ENCODE measurements around the gene SHROOM1. TPM values are rescaled to one million over a fixed set of nuclear protein-coding genes. Genes with fewer than 3 reads are reported as not detected.
A peak's percentile ranks its signal among the peaks of the same experiment; 100 is the strongest.

The SHROOM1 gene
- total RNA-seq, 1 experiment from 2014 or later: 24.5 TPM

GRCh38 chr5:132822650-132823480 lies 7.6 kb downstream of the SHROOM1 start:
- TF ChIP-seq CTCF (IDR thresholded peaks at IDR 0.05; ENCODE audit: unreplicated experiment): no peak
- no TSS peak for BruUV-seq (replicated peaks)
- intact Hi-C loops (cut with micrococcal nuclease; ENCODE audit: unreplicated experiment): loop anchor here (10.0 kb wide), 1 partner anchor 238 kb away; no protein-coding TSS in a partner anchor
- CTCF ChIA-PET: interaction anchor here (0.6 kb wide), 1 partner anchor 215 kb away, joined by 3 read pairs; no protein-coding TSS in a partner anchor
- Mint-ChIP-seq H3K4me3 (ENCODE audit: low read depth, unreplicated experiment) (no peak overlapping the region), H3K4me1 (ENCODE audit: low read depth, unreplicated experiment) (peaks cover 9% of the 10 kb centered on the region), H3K27ac (ENCODE audit: unreplicated experiment) (no peak overlapping the region), H3K9me3 (ENCODE audit: low read depth, unreplicated experiment) (no peaks in the 10 kb centered on the region), H3K27me3 (ENCODE audit: unreplicated experiment) (no peaks in the 10 kb centered on the region), H3K36me3 (ENCODE audit: insufficient read depth, unreplicated experiment) (peaks cover 13% of the 10 kb centered on the region)
- no peak for DNase-seq

GRCh38 chr5:132821791-132822190 lies 8.7 kb downstream of the SHROOM1 start:
- no peak for DNase-seq
- H3K4me3 Mint-ChIP-seq (ENCODE audit: low read depth, unreplicated experiment): no peak overlapping the region
- no peaks in the 10 kb centered on the region for H3K9me3 Mint-ChIP-seq (ENCODE audit: low read depth, unreplicated experiment)
- no peak for TF ChIP-seq CTCF (IDR thresholded peaks at IDR 0.05; ENCODE audit: unreplicated experiment)
- peaks cover 8% of the 10 kb centered on the region for H3K36me3 Mint-ChIP-seq (ENCODE audit: insufficient read depth, unreplicated experiment)
- CTCF ChIA-PET: interaction anchor here (4.9 kb wide), 1 partner anchor 14 kb away, joined by 91 read pairs; no protein-coding TSS in a partner anchor
- H3K4me1 Mint-ChIP-seq (ENCODE audit: low read depth, unreplicated experiment): peaks cover 9% of the 10 kb centered on the region
- intact Hi-C loops (cut with micrococcal nuclease; ENCODE audit: unreplicated experiment): loop anchor here (10.0 kb wide), 1 partner anchor 237 kb away; no protein-coding TSS in a partner anchor
- no peaks in the 10 kb centered on the region for H3K27me3 Mint-ChIP-seq (ENCODE audit: unreplicated experiment)
- no peak overlapping the region for H3K27ac Mint-ChIP-seq (ENCODE audit: unreplicated experiment)
- no TSS peak for BruUV-seq (replicated peaks)

- no peak overlapping the region for H3K27ac Mint-ChIP-seq (ENCODE audit: unreplicated experiment)
- H3K27me3 Mint-ChIP-seq (ENCODE audit: unreplicated experiment): no peaks in the 10 kb centered on the region
- H3K9me3 Mint-ChIP-seq (ENCODE audit: low read depth, unreplicated experiment): no peaks in the 10 kb centered on the region
- TF ChIP-seq CTCF (IDR thresholded peaks at IDR 0.05; ENCODE audit: unreplicated experiment): no peak
- peaks cover 8% of the 10 kb centered on the region for H3K36me3 Mint-ChIP-seq (ENCODE audit: insufficient read depth, unreplicated experiment)
- no peak for DNase-seq
- BruUV-seq (replicated peaks): no TSS peak
- intact Hi-C loops (cut with micrococcal nuclease; ENCODE audit: unreplicated experiment): loop anchor here (10.0 kb wide), 1 partner anchor 237 kb away; no protein-coding TSS in a partner anchor
- peaks cover 9% of the 10 kb centered on the region for H3K4me1 Mint-ChIP-seq (ENCODE audit: low read depth, unreplicated experiment)
- no peak overlapping the region for H3K4me3 Mint-ChIP-seq (ENCODE audit: low read depth, unreplicated experiment)
- CTCF ChIA-PET: interaction anchor here (1.8 to 4.9 kb wide), 4 partner anchors 13 to 74 kb away, joined by 10 to 91 read pairs (median 40); partner anchors contain the start of genes CCNI2 and SEPTIN8
These were observed 9.1 kb downstream of the SHROOM1 start for GRCh38 chr5:132821350-132821749.

GRCh38 chr5:132820162-132820754 lies 10.2 kb downstream of the SHROOM1 start:
- Mint-ChIP-seq H3K4me3 (ENCODE audit: low read depth, unreplicated experiment) (no peak overlapping the region), H3K27ac (ENCODE audit: unreplicated experiment) (no peak overlapping the region), H3K4me1 (ENCODE audit: low read depth, unreplicated experiment) (peaks cover 9% of the 10 kb centered on the region), H3K9me3 (ENCODE audit: low read depth, unreplicated experiment) (no peaks in the 10 kb centered on the region), H3K36me3 (ENCODE audit: insufficient read depth, unreplicated experiment) (peaks cover 9% of the 10 kb centered on the region), H3K27me3 (ENCODE audit: unreplicated experiment) (no peaks in the 10 kb centered on the region)
- TF ChIP-seq CTCF (IDR thresholded peaks at IDR 0.05; ENCODE audit: unreplicated experiment): peak; percentile 91
- no TSS peak for BruUV-seq (replicated peaks)
- peak; percentile 94 for DNase-seq
- intact Hi-C loops (cut with micrococcal nuclease; ENCODE audit: unreplicated experiment): loop anchor here (1.0 to 10.0 kb wide), 4 partner anchors 65 to 435 kb away; no protein-coding TSS in a partner anchor
- CTCF ChIA-PET: interaction anchor here (0.7 to 4.9 kb wide), 17 partner anchors 9 to 434 kb away, joined by 3 to 91 read pairs (median 4); partner anchors contain the start of genes CCNI2, IRF1, KIF3A and SEPTIN8

Measured in Calu3 (cell line).